ENCODE data around the gene CTPS2. TPM values are rescaled to one million over a fixed set of nuclear protein-coding genes. Genes with fewer than 3 reads are reported as not detected.

Gene CTPS2
- polyA plus RNA-seq, 1 of the 3 experiments (the other 2 are of a cell fraction): 6.1 TPM

DNA sequence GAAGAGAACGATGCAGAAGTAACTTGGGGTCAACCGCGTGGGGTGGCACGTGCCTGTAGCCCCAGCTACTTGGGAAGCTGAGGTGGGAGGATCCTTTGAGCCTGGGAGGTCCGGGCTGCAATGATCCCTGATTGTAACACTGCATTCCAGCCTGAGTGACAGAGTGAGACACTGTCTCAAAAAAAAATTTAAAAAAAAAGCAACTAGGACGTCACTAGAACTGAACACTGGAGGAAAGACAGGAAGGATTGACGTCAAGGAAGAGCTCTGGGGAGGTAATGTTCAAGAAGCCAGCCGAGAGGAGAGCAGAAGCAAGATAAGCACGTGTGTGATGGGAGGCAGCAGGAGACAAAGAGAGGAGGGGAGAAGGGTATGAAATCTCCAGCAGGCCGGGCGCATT, 33.8 kb downstream of the CTPS2 start:
- ChIA-PET POLR2A (no interaction called here), CTCF (no interaction called here)
- H3K9me2 ChIP-seq: no peaks in the 10 kb centered on the region
- WGBS (ENCODE audit: low lambda C conversion rate): 70% methylated on average over 11 of the region's 11 CpGs
- no peaks in the 10 kb centered on the region for H3K27me3 ChIP-seq (ENCODE audit: insufficient read depth)
- H3K9me3 ChIP-seq: no peaks in the 10 kb centered on the region
- H3F3A ChIP-seq (replicated peaks; ENCODE audit: insufficient read depth): no peaks in the 10 kb centered on the region
- no peak for DNase-seq
- H3K9ac ChIP-seq: no peak overlapping the region
- TF ChIP-seq EZH2phosphoT487 (IDR thresholded peaks at IDR 0.05; ENCODE audit: borderline replicate concordance, low read depth): no peak
- TF ChIP-seq ELF1 (IDR thresholded peaks at IDR 0.05): no peak
- TF ChIP-seq, protein P1, sequence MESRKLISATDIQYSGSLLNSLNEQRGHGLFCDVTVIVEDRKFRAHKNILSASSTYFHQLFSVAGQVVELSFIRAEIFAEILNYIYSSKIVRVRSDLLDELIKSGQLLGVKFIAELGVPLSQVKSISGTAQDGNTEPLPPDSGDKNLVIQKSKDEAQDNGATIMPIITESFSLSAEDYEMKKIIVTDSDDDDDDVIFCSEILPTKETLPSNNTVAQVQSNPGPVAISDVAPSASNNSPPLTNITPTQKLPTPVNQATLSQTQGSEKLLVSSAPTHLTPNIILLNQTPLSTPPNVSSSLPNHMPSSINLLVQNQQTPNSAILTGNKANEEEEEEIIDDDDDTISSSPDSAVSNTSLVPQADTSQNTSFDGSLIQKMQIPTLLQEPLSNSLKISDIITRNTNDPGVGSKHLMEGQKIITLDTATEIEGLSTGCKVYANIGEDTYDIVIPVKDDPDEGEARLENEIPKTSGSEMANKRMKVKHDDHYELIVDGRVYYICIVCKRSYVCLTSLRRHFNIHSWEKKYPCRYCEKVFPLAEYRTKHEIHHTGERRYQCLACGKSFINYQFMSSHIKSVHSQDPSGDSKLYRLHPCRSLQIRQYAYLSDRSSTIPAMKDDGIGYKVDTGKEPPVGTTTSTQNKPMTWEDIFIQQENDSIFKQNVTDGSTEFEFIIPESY (IDR thresholded peaks at IDR 0.05; ENCODE audit: borderline replicate concordance, low read depth): no peak
- TF ChIP-seq, protein P2, sequence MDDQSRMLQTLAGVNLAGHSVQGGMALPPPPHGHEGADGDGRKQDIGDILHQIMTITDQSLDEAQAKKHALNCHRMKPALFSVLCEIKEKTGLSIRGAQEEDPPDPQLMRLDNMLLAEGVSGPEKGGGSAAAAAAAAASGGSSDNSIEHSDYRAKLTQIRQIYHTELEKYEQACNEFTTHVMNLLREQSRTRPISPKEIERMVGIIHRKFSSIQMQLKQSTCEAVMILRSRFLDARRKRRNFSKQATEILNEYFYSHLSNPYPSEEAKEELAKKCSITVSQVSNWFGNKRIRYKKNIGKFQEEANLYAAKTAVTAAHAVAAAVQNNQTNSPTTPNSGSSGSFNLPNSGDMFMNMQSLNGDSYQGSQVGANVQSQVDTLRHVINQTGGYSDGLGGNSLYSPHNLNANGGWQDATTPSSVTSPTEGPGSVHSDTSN (IDR thresholded peaks at IDR 0.05): no peak
- TF ChIP-seq RAD21 (IDR thresholded peaks at IDR 0.05; ENCODE audit: low read length): no peak
- no peak for TF ChIP-seq EP300 (IDR thresholded peaks at IDR 0.05; ENCODE audit: borderline replicate concordance in 1 of 2, low read depth in 1 of 2, low read length in 1 of 2)
- no peak for TF ChIP-seq TEAD4 (IDR thresholded peaks at IDR 0.05; ENCODE audit: borderline replicate concordance, insufficient read depth)
- TF ChIP-seq GABPA (IDR thresholded peaks at IDR 0.05; ENCODE audit: low read depth): no peak
- TF ChIP-seq NRF1 (IDR thresholded peaks at IDR 0.05; ENCODE audit: low read depth, low read length): no peak
- H3K4me1 ChIP-seq (ENCODE audit: control insufficient read depth in 1 of 2, insufficient read depth in 2 of 2, low read depth in 1 of 2, low read length in 1 of 2): no peaks in the 10 kb centered on the region
- no peaks in the 10 kb centered on the region for H3K79me2 ChIP-seq (ENCODE audit: insufficient read depth)
- no peak overlapping the region for H3K27ac ChIP-seq (ENCODE audit: low read depth in 2 of 2, low read length in 1 of 2)
- H3K4me2 ChIP-seq: no peak overlapping the region
- H2AFZ ChIP-seq (ENCODE audit: low read depth): no peak overlapping the region
- H4K20me1 ChIP-seq (ENCODE audit: insufficient read depth): no peaks in the 10 kb centered on the region
- H3K36me3 ChIP-seq (replicated peaks in 1 of 2; ENCODE audit: control insufficient read depth in 1 of 2, insufficient read depth in 2 of 2, low read length in 1 of 2): peaks cover 22 to 39% of the 10 kb centered on the region in 2 experiments
- no peak overlapping the region for H3K4me3 ChIP-seq (ENCODE audit: low read depth in 2 of 2, low read length in 1 of 2)

DNA sequence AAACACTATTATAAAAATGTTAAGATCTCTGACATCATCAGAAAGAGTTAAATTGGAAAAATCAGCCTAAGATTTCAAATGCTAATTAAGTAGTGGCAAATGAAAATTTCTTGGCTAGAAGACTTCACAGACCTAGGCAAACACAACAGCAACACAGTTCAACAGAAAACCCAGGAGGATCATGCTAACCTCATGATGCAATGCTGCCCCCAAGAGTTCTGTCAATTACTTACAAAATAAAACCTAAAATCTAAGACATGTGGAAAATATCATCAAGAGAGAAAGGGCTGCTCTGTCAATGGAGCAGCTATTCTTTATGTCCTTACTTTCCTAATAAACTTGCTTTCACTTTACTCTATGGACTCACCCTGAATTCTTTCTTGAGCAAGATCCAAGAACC, 41.5 kb downstream of the CTPS2 start:
- Histone ChIP-seq H4K20me1 (ENCODE audit: insufficient read depth) (no peaks in the 10 kb centered on the region), H3F3A (replicated peaks; ENCODE audit: insufficient read depth) (peaks cover 8% of the 10 kb centered on the region), H3K27ac (ENCODE audit: low read depth in 2 of 2, low read length in 1 of 2) (no peak overlapping the region), H3K9me3 (no peaks in the 10 kb centered on the region), H3K4me2 (no peak overlapping the region), H3K79me2 (ENCODE audit: insufficient read depth) (no peaks in the 10 kb centered on the region), H3K9me2 (no peaks in the 10 kb centered on the region), H3K9ac (no peak overlapping the region), H3K27me3 (ENCODE audit: insufficient read depth) (no peaks in the 10 kb centered on the region), H3K36me3 (replicated peaks in 1 of 2; ENCODE audit: control insufficient read depth in 1 of 2, insufficient read depth in 2 of 2, low read length in 1 of 2) (peaks cover 5 to 8% of the 10 kb centered on the region in 2 experiments), H2AFZ (ENCODE audit: low read depth) (no peak overlapping the region), H3K4me1 (ENCODE audit: control insufficient read depth in 1 of 2, insufficient read depth in 2 of 2, low read depth in 1 of 2, low read length in 1 of 2) (0 out of 4 replicates have a peak, but pooled peaks cover 0 to 7% of the 10 kb centered on the region in 2 experiments), H3K4me3 (ENCODE audit: low read depth in 2 of 2, low read length in 1 of 2) (no peak overlapping the region)
- ChIA-PET POLR2A (no interaction called here), CTCF (interaction anchor here (0.7 to 2.1 kb wide), 11 partner anchors 22 to 822 kb away, joined by 3 to 5 read pairs (median 4); partner anchors contain the start of gene GRPR)
- peak; percentile 60 for DNase-seq
- TF ChIP-seq, protein P3, sequence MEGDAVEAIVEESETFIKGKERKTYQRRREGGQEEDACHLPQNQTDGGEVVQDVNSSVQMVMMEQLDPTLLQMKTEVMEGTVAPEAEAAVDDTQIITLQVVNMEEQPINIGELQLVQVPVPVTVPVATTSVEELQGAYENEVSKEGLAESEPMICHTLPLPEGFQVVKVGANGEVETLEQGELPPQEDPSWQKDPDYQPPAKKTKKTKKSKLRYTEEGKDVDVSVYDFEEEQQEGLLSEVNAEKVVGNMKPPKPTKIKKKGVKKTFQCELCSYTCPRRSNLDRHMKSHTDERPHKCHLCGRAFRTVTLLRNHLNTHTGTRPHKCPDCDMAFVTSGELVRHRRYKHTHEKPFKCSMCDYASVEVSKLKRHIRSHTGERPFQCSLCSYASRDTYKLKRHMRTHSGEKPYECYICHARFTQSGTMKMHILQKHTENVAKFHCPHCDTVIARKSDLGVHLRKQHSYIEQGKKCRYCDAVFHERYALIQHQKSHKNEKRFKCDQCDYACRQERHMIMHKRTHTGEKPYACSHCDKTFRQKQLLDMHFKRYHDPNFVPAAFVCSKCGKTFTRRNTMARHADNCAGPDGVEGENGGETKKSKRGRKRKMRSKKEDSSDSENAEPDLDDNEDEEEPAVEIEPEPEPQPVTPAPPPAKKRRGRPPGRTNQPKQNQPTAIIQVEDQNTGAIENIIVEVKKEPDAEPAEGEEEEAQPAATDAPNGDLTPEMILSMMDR (IDR thresholded peaks at IDR 0.05): peak; percentile 76
- TF ChIP-seq RAD21 (IDR thresholded peaks at IDR 0.05; ENCODE audit: low read length): peak; percentile 86
- no peak for TF ChIP-seq JUND (IDR thresholded peaks at IDR 0.05)
- peak; percentile 61 for TF ChIP-seq SMC3 (IDR thresholded peaks at IDR 0.05; ENCODE audit: low read depth, low read length)
- TF ChIP-seq, protein P4, sequence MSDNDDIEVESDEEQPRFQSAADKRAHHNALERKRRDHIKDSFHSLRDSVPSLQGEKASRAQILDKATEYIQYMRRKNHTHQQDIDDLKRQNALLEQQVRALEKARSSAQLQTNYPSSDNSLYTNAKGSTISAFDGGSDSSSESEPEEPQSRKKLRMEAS (IDR thresholded peaks at IDR 0.05; ENCODE audit: low read depth): 0 out of 2 replicates have a peak, but pooled peaks have one; percentile 17

All from SK-N-SH (cell line).